A673 (cell line): ENCODE data around the gene TENM3. TPM values are rescaled to one million over a fixed set of nuclear protein-coding genes. Genes with fewer than 3 reads are reported as not detected.

Experiments
- BruUV-seq: library from RNA; stranded (reverse); fragments of 400-500 nt; replicated peaks from 2 replicates; lab custom pipeline; 2021; lab: Mats Ljungman, UMichigan
- CTCF ChIA-PET: fragments of 300-600 bp; sonication (Branson Sonifier 250); formaldehyde crosslinking; loops from one replicate; lab custom pipeline; 2022; ENCODE audit warnings: antibody characterized with exemption; lab: Charles Lee
- POLR2A ChIA-PET: fragments of 300-600 bp; sonication (Branson Sonifier 250); formaldehyde crosslinking; loops from one replicate; lab custom pipeline; 2022; ENCODE audit warnings: antibody characterized with exemption; ENCODE audit not compliant: low non-redundant PET; lab: Charles Lee
- DNase-seq: peaks from one replicate; pipeline ENCODE4 v3.0.0-alpha.2; 2015; ENCODE audit warnings: low spot score
- H3K27ac ChIP-seq: fragments of 200-600 bp; sonication (generic); 2 replicates; pipeline ENCODE4 v1.5.1; 2016; ENCODE audit warnings: mixed run types, low read depth, mild to moderate bottlenecking, mixed read lengths, antibody characterized with exemption, low read length; ENCODE audit not compliant: poor library complexity, severe bottlenecking
- H3K27me3 ChIP-seq: fragments of 200-600 bp; sonication (generic); replicated peaks from 2 replicates; pipeline ENCODE4 v1.6.1; 2017; ENCODE audit warnings: mixed run types, low read depth, mild to moderate bottlenecking, mixed read lengths, antibody characterized with exemption, low read length; ENCODE audit not compliant: insufficient read depth, poor library complexity
- H3K36me3 ChIP-seq: fragments of 200-600 bp; sonication (generic); 2 replicates; pipeline ENCODE4 v1.6.1; 2016; ENCODE audit warnings: mixed run types, mild to moderate bottlenecking, mixed read lengths, antibody characterized with exemption, low read length; ENCODE audit not compliant: insufficient read depth, poor library complexity, severe bottlenecking
- H3K4me1 ChIP-seq: fragments of 200-600 bp; sonication (generic); 2 replicates; pipeline ENCODE4 v1.6.1; 2017; ENCODE audit warnings: mixed run types, mild to moderate bottlenecking, mixed read lengths, antibody characterized with exemption, low read length; ENCODE audit not compliant: insufficient read depth, poor library complexity, severe bottlenecking
- H3K4me3 ChIP-seq: fragments of 200-600 bp; sonication (generic); 2 replicates; pipeline ENCODE4 v1.5.1; 2016; ENCODE audit warnings: low read depth, mixed run types, mild to moderate bottlenecking, mixed read lengths, low read length; ENCODE audit not compliant: poor library complexity, severe bottlenecking
- H3K9me3 ChIP-seq: fragments of 200-600 bp; sonication (generic); 2 replicates; pipeline ENCODE4 v1.6.1; 2016; ENCODE audit warnings: mixed run types, low read depth, mild to moderate bottlenecking, mixed read lengths, antibody characterized with exemption, low read length; ENCODE audit not compliant: poor library complexity, severe bottlenecking
- EZH2 ChIP-seq: fragments of 200-600 bp; sonication (generic); IDR thresholded peaks from 2 replicates; pipeline ENCODE4 v1.6.1; 2017; ENCODE audit warnings: borderline replicate concordance, low read depth, mild to moderate bottlenecking, mixed read lengths, antibody characterized with exemption, low read length; ENCODE audit not compliant: poor library complexity, severe bottlenecking
- intact Hi-C: fragments of 100-400 bp; cut with micrococcal nuclease; formaldehyde crosslinking; loops from one replicate; pipeline ENCODE4 v1.10.0; 2022; ENCODE audit not compliant: unreplicated experiment
- total RNA-seq: library from RNA; stranded (reverse); gene quantifications from 2 replicates; pipeline ENCODE4 v1.2.3, GENCODE V29; 2021
- TF ChIP-seq, protein P1 (sequence below): fragments of 300-800, 200-600 bp; sonication (generic); conservative IDR thresholded peaks from 2 replicates; pipeline ENCODE4 v1.5.1; 2017; ENCODE audit warnings: low read depth, mild to moderate bottlenecking, antibody characterized with exemption, low read length, moderate library complexity, mixed read lengths

Gene TENM3
- total RNA-seq, 1 experiment from 2014 or later = 26.4 TPM

GRCh38 chr4:182648766-182649165 lies 405.6 kb downstream of the TENM3 start:
- POLR2A ChIA-PET = no interaction called here

GRCh38 chr4:182649698-182650477 lies 406.7 kb downstream of the TENM3 start:
- Histone ChIP-seq H3K36me3 (no peaks in the 10 kb centered on the region), H3K9me3 (no peaks in the 10 kb centered on the region), H3K4me3 (no peak overlapping the region), H3K27ac (no peak overlapping the region), H3K4me1 (no peaks in the 10 kb centered on the region), H3K27me3 (no peaks in the 10 kb centered on the region)
- TF ChIP-seq, protein P1, sequence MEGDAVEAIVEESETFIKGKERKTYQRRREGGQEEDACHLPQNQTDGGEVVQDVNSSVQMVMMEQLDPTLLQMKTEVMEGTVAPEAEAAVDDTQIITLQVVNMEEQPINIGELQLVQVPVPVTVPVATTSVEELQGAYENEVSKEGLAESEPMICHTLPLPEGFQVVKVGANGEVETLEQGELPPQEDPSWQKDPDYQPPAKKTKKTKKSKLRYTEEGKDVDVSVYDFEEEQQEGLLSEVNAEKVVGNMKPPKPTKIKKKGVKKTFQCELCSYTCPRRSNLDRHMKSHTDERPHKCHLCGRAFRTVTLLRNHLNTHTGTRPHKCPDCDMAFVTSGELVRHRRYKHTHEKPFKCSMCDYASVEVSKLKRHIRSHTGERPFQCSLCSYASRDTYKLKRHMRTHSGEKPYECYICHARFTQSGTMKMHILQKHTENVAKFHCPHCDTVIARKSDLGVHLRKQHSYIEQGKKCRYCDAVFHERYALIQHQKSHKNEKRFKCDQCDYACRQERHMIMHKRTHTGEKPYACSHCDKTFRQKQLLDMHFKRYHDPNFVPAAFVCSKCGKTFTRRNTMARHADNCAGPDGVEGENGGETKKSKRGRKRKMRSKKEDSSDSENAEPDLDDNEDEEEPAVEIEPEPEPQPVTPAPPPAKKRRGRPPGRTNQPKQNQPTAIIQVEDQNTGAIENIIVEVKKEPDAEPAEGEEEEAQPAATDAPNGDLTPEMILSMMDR = no peak
- no peak for TF ChIP-seq EZH2
- CTCF ChIA-PET = no interaction called here
- POLR2A ChIA-PET = no interaction called here
- intact Hi-C loops = no loop called here
- no peak for DNase-seq
- no TSS peak for BruUV-seq

More at GRCh38 chr4:182648766-182649165, 405.6 kb downstream of the TENM3 start:
- no peaks in the 10 kb centered on the region for H3K27me3 ChIP-seq
- no peak overlapping the region for H3K4me3 ChIP-seq
- TF ChIP-seq, protein P1 = no peak
- no peak for TF ChIP-seq EZH2
- no peaks in the 10 kb centered on the region for H3K9me3 ChIP-seq
- DNase-seq = no peak
- BruUV-seq = no TSS peak
- no peaks in the 10 kb centered on the region for H3K4me1 ChIP-seq
- H3K27ac ChIP-seq = no peak overlapping the region
- intact Hi-C loops = no loop called here
- CTCF ChIA-PET = no interaction called here
- H3K36me3 ChIP-seq = no peaks in the 10 kb centered on the region

- H3K4me1 ChIP-seq = no peaks in the 10 kb centered on the region
- BruUV-seq = no TSS peak
- H3K27me3 ChIP-seq = no peaks in the 10 kb centered on the region
- no peak overlapping the region for H3K27ac ChIP-seq
- no peak overlapping the region for H3K4me3 ChIP-seq
- intact Hi-C loops = no loop called here
- ChIA-PET CTCF (no interaction called here), POLR2A (no interaction called here)
- no peak for TF ChIP-seq EZH2
- TF ChIP-seq, protein P1 = no peak
- H3K36me3 ChIP-seq = no peaks in the 10 kb centered on the region
- DNase-seq = no peak
- no peaks in the 10 kb centered on the region for H3K9me3 ChIP-seq
Observed at GRCh38 chr4:182653596-182653995, 410.4 kb downstream of the TENM3 start.
